ENCODE measurements around the gene DDR2. TPM values are rescaled to one million over a fixed set of nuclear protein-coding genes. Genes with fewer than 3 reads are reported as not detected.

DDR2 gene
- total and polyA plus RNA-seq, 12 donors: 15.1 to 349 (median 233) TPM

DNA sequence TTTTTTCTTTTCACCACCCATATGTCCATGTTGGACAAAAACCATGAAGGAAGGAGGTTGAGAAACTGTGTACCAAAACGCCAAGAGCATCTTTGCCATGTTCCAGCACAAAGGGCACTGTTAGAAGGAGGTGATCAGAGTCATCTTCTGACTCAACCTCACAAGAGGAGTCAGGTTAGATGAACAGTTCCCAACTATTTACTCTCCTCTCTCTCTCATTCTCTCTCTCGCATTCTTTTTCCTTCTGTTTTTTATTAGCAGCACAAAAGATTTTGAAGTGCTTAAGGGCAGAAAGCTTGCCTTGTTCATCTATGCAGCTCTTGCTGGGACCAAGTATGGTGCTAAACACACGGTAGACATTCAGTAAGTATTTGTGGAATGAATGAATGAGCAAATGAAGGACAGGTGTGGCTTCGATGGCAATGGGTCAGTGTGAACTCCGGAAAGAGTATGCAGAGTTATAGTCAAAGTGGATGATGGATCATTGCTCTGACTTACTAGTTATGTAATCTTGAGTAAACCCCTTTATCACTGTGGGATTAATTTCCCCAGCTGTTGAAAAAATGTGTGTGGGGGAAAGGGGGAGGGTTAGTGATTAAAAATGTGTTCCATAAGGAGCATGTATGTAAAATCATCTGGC, 33.9 kb downstream of the DDR2 start:
- Histone ChIP-seq H3K4me3 (no peak overlapping the region), H3K27ac (peak overlapping the region in 3 of 5 donors; percentile 13 to 50 (median 14)), H3K9me3 (replicated peaks in 1 of 3) (no peaks in the 10 kb centered on the region), H3K36me3 (replicated peaks in 1 of 2) (no peaks in the 10 kb centered on the region), H3K27me3 (no peaks in the 10 kb centered on the region), H3K4me1 (replicated peaks in 1 of 2) (peaks cover 38 to 47% of the 10 kb centered on the region in 2 donors)
- no peak for TF ChIP-seq POLR2A (IDR thresholded peaks at IDR 0.05)
- TF ChIP-seq, protein P1, sequence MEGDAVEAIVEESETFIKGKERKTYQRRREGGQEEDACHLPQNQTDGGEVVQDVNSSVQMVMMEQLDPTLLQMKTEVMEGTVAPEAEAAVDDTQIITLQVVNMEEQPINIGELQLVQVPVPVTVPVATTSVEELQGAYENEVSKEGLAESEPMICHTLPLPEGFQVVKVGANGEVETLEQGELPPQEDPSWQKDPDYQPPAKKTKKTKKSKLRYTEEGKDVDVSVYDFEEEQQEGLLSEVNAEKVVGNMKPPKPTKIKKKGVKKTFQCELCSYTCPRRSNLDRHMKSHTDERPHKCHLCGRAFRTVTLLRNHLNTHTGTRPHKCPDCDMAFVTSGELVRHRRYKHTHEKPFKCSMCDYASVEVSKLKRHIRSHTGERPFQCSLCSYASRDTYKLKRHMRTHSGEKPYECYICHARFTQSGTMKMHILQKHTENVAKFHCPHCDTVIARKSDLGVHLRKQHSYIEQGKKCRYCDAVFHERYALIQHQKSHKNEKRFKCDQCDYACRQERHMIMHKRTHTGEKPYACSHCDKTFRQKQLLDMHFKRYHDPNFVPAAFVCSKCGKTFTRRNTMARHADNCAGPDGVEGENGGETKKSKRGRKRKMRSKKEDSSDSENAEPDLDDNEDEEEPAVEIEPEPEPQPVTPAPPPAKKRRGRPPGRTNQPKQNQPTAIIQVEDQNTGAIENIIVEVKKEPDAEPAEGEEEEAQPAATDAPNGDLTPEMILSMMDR (IDR thresholded peaks at IDR 0.05): no peak
- intact Hi-C loops (cut with DNase I): no loop called here
- WGBS, 4 donors: 59 to 69% (median 65%) methylated on average over 5 of the region's 5 CpGs
- DNase-seq: no peak

DNA sequence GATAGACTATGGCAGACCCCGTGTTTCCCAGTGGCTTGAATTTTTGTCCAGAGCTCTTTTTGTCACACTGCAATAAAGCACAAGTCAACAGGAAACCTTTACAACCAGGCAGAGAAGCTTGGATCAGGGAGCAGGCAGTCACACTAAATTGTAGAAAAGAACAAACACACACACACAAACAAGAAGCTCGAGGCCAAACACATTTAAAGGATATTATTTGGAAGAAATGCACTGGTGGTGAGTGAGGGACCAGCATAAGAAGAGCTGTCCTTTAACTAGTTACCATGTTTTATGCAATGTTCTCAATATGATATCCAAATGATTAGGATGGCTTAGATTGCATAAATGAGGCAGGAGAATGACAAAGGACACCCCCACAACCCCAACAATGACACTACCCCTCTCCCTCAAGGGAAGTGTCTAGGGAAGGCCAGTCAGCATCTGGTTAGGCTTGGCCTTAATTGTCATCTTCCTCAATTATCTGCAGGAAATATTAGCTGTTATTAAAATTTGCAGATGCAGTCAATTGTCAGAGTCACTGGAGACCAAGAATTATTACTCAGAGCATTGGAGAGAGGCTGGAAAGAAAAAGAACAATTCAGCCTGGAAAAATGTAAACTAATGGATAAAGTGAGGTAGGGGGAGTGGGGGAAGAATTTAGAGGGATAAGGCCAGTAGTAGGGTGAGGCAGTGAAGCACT, 35.3 kb downstream of the DDR2 start:
- Histone ChIP-seq H3K9me3 (replicated peaks in 1 of 3) (no peaks in the 10 kb centered on the region), H3K36me3 (replicated peaks in 1 of 2) (no peaks in the 10 kb centered on the region), H3K4me1 (replicated peaks in 1 of 2) (peaks cover 49 to 54% of the 10 kb centered on the region in 2 donors), H3K27ac (peak overlapping the region in 4 of 5 donors; percentile 36 to 58 (median 47)), H3K27me3 (no peaks in the 10 kb centered on the region), H3K4me3 (no peak overlapping the region)
- intact Hi-C loops (cut with DNase I): no loop called here
- TF ChIP-seq, protein P1 (IDR thresholded peaks at IDR 0.05): no peak
- TF ChIP-seq POLR2A (IDR thresholded peaks at IDR 0.05): no peak
- 48 to 66% (median 56%) methylated on average over 2 of the region's 2 CpGs for WGBS, 4 donors
- DNase-seq: no peak

DNA sequence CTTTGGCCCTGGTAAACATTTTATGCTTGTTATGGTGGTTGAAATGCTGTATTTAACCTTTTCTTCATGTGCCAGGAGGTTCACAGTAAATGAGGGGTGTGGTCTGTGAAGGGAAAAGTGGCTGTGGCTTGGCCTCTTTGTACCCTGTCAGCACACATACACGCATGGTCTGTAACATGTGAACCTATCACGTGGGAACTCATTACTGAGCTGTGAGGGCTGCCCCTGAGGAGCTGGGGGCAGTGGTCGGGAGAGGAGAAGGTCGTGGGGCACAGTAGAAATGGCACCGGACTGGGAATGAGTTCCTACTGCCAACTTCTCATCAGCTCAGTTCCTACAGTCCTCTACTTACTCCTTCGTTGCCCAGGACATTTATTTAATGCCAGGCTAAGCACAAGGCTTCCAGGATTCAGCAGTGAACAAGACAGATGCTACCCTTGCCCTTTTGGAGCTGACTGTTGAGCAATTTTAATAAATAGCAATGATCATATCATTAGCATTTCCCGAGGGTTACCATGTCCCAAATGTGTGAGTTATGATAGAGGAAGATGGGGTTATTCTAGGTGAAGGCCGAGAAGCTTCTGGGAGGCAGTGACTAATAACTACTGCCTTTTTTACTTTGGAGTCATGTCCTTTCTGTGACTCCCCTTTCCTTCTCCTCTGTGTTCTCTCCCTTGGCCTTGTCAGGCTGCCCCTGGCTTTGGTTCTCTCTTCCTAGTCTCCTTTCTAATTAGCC, 38.8 kb downstream of the DDR2 start:
- H3K4me1 ChIP-seq (replicated peaks in 1 of 2): peaks cover 57 to 61% of the 10 kb centered on the region in 2 donors
- no peaks in the 10 kb centered on the region for H3K9me3 ChIP-seq (replicated peaks in 1 of 3)
- no peaks in the 10 kb centered on the region for H3K27me3 ChIP-seq
- no peaks in the 10 kb centered on the region for H3K36me3 ChIP-seq (replicated peaks in 1 of 2)
- peak; percentile 66 to 84 (median 76) for DNase-seq
- TF ChIP-seq, protein P1 (IDR thresholded peaks at IDR 0.05): no peak
- peak in 1 of 2 donors; percentile 57 for TF ChIP-seq POLR2A (IDR thresholded peaks at IDR 0.05)
- no peak overlapping the region for H3K4me3 ChIP-seq
- intact Hi-C loops (cut with DNase I): no loop called here
- H3K27ac ChIP-seq: peak overlapping the region; percentile 84 to 92 (median 89)
- 25 to 49% (median 38%) methylated on average over 8 of the region's 8 CpGs for WGBS, 4 donors
